ENCODE results near the gene DPP7. TPM values are rescaled to one million over a fixed set of nuclear protein-coding genes. Genes with fewer than 3 reads are reported as not detected.
A peak's percentile ranks its signal among the peaks of the same experiment; 100 is the strongest.

DPP7 gene
- total RNA-seq, 2 donors from 2014 or later: 147 to 235 TPM

GRCh38 chr9:137073992-137074399 is 40.5 kb downstream of the DPP7 start:
- H3K4me1 ChIP-seq (replicated peaks): peaks cover 8% of the 10 kb centered on the region
- H3K9me3 ChIP-seq: no peaks in the 10 kb centered on the region
- WGBS: 83% methylated on average over 8 of the region's 8 CpGs
- H3K27ac ChIP-seq: no peak overlapping the region
- intact Hi-C loops (cut with DNase I): no loop called here
- H3K36me3 ChIP-seq: no peaks in the 10 kb centered on the region
- no peak for DNase-seq (ENCODE audit: low spot score)
- no peak overlapping the region for H3K4me3 ChIP-seq
- TF ChIP-seq POLR2A (IDR thresholded peaks at IDR 0.05) (no peak), CTCF (IDR thresholded peaks at IDR 0.05) (no peak), POLR2AphosphoS5 (IDR thresholded peaks at IDR 0.05) (no peak)
- no peaks in the 10 kb centered on the region for H3K27me3 ChIP-seq (replicated peaks; ENCODE audit: insufficient read depth)

GRCh38 chr9:137071282-137071681 is 43.3 kb downstream of the DPP7 start:
- intact Hi-C loops (cut with DNase I): no loop called here
- H3K4me3 ChIP-seq: no peak overlapping the region
- H3K27me3 ChIP-seq (replicated peaks; ENCODE audit: insufficient read depth): no peaks in the 10 kb centered on the region
- no peaks in the 10 kb centered on the region for H3K9me3 ChIP-seq
- DNase-seq (ENCODE audit: low spot score): no peak
- peaks cover 3% of the 10 kb centered on the region for H3K4me1 ChIP-seq (replicated peaks)
- H3K27ac ChIP-seq: peak overlapping the region; percentile 78 to 87
- H3K36me3 ChIP-seq: no peaks in the 10 kb centered on the region
- TF ChIP-seq POLR2A (IDR thresholded peaks at IDR 0.05) (no peak), POLR2AphosphoS5 (IDR thresholded peaks at IDR 0.05) (no peak), CTCF (IDR thresholded peaks at IDR 0.05) (no peak)
- 87% methylated on average over 2 of the region's 2 CpGs for WGBS

- Histone ChIP-seq H3K9me3 (no peaks in the 10 kb centered on the region), H3K27me3 (replicated peaks; ENCODE audit: insufficient read depth) (no peaks in the 10 kb centered on the region), H3K36me3 (no peaks in the 10 kb centered on the region), H3K27ac (peak overlapping the region; percentile 78 to 87), H3K4me1 (replicated peaks) (peaks cover 3% of the 10 kb centered on the region), H3K4me3 (peak overlapping the region; percentile 34 to 41)
- no peak for DNase-seq (ENCODE audit: low spot score)
- intact Hi-C loops (cut with DNase I): no loop called here
- no peak for TF ChIP-seq POLR2AphosphoS5 (IDR thresholded peaks at IDR 0.05)
- TF ChIP-seq POLR2A (IDR thresholded peaks at IDR 0.05): no peak
- no peak for TF ChIP-seq CTCF (IDR thresholded peaks at IDR 0.05)
- 18% methylated on average over 6 of the region's 6 CpGs for WGBS
Measured at GRCh38 chr9:137070906-137071275, 43.6 kb downstream of the DPP7 start.

- no peaks in the 10 kb centered on the region for H3K36me3 ChIP-seq
- intact Hi-C loops (cut with DNase I): no loop called here
- TF ChIP-seq CTCF (IDR thresholded peaks at IDR 0.05) (no peak), POLR2AphosphoS5 (IDR thresholded peaks at IDR 0.05) (peak; percentile 61), POLR2A (IDR thresholded peaks at IDR 0.05) (peak; percentile 18)
Measured at GRCh38 chr9:137070201-137070905, 44.2 kb downstream of the DPP7 start, which contains the start of gene SAPCD2. TSS of gene SAPCD2 (minus strand) at chr9:137070557. CDS start at chr9:137070460, 97 bp downstream.

More at GRCh38 chr9:137070201-137070905, 44.2 kb downstream of the DPP7 start, which contains the start of gene SAPCD2:
- DNase-seq (ENCODE audit: low spot score): peak; percentile 85
- peak within 1 kb of the TSS; percentile 78 to 87 for H3K27ac ChIP-seq
- WGBS: under 1% methylated on average over 41 of the region's 74 CpGs
- H3K4me3 ChIP-seq: peak within 1 kb of the TSS; percentile 34 to 41
- no peaks in the 10 kb centered on the region for H3K9me3 ChIP-seq
- H3K27me3 ChIP-seq (replicated peaks; ENCODE audit: insufficient read depth): no peaks in the 10 kb centered on the region
- peaks cover 3% of the 10 kb centered on the region for H3K4me1 ChIP-seq (replicated peaks)
